Activated naive CD4-positive, alpha-beta T cell (primary cell): ENCODE results near the gene NRG3.

Experiments
- DNase-seq, 4 experiments: peaks; one replicate each; lab custom pipeline; 2025; lab: John Stamatoyannopoulos, UW

The NRG3 gene

GRCh38 chr10:81884856-81885255, 9.9 kb downstream of the NRG3 start:
- no peak for DNase-seq

GRCh38 chr10:81885491-81885890, 10.5 kb downstream of the NRG3 start:
- no peak for DNase-seq

GRCh38 chr10:81886939-81887338, 11.9 kb downstream of the NRG3 start:
- DNase-seq, result no peak

GRCh38 chr10:81889181-81889769, 14.3 kb downstream of the NRG3 start:
- no peak for DNase-seq

- DNase-seq, result no peak
Measured at GRCh38 chr10:81894616-81895015, 19.6 kb downstream of the NRG3 start.

- no peak for DNase-seq
Measured at GRCh38 chr10:81898518-81898917, 23.5 kb downstream of the NRG3 start.

- no peak for DNase-seq
Measured at GRCh38 chr10:81900989-81901388, 26.0 kb downstream of the NRG3 start.

GRCh38 chr10:81903472-81903871, 28.5 kb downstream of the NRG3 start:
- no peak for DNase-seq

GRCh38 chr10:81905161-81905560, 30.2 kb downstream of the NRG3 start:
- DNase-seq, result no peak

GRCh38 chr10:81909453-81909852, 34.5 kb downstream of the NRG3 start:
- DNase-seq, result no peak

- no peak for DNase-seq
Measured at GRCh38 chr10:81911328-81911727, 36.3 kb downstream of the NRG3 start.

- no peak for DNase-seq
Measured at GRCh38 chr10:81914736-81915503, 39.9 kb downstream of the NRG3 start.

- DNase-seq, result no peak
Measured at GRCh38 chr10:81915504-81915897, 40.5 kb downstream of the NRG3 start.

GRCh38 chr10:81917666-81918065, 42.7 kb downstream of the NRG3 start:
- DNase-seq, result no peak

- no peak for DNase-seq
Measured at GRCh38 chr10:81918766-81919165, 43.8 kb downstream of the NRG3 start.

- no peak for DNase-seq
Measured at GRCh38 chr10:81920213-81920829, 45.3 kb downstream of the NRG3 start.

GRCh38 chr10:81928119-81928518, 53.1 kb downstream of the NRG3 start:
- no peak for DNase-seq

- DNase-seq, result no peak
Measured at GRCh38 chr10:81943583-81943982, 68.6 kb downstream of the NRG3 start.

GRCh38 chr10:81944609-81945008, 69.6 kb downstream of the NRG3 start:
- no peak for DNase-seq

GRCh38 chr10:81949283-81949682, 74.3 kb downstream of the NRG3 start:
- no peak for DNase-seq

GRCh38 chr10:81950358-81950757, 75.4 kb downstream of the NRG3 start:
- no peak for DNase-seq

GRCh38 chr10:81953420-81953819, 78.4 kb downstream of the NRG3 start:
- DNase-seq, result no peak

GRCh38 chr10:81957976-81958375, 83.0 kb downstream of the NRG3 start:
- no peak for DNase-seq
